ENCODE results near the gene DHPS.

The DHPS gene

GRCh38 chr19:12695096-12695495, 13.4 kb upstream of the DHPS start:
- no peak for TF ChIP-seq CTCF (IDR thresholded peaks at IDR 0.05; ENCODE audit: low read depth, low read length)
- no peak for DNase-seq (ENCODE audit: extremely low read depth, low read depth)

GRCh38 chr19:12694641-12695040, 13.0 kb upstream of the DHPS start:
- DNase-seq (ENCODE audit: extremely low read depth, low read depth): no peak
- TF ChIP-seq CTCF (IDR thresholded peaks at IDR 0.05; ENCODE audit: low read depth, low read length): no peak

- TF ChIP-seq CTCF (IDR thresholded peaks at IDR 0.05; ENCODE audit: low read depth, low read length): no peak
- no peak for DNase-seq (ENCODE audit: extremely low read depth, low read depth)
Measured at GRCh38 chr19:12692960-12693359, 11.3 kb upstream of the DHPS start.

- TF ChIP-seq CTCF (IDR thresholded peaks at IDR 0.05; ENCODE audit: low read depth, low read length): no peak
- DNase-seq (ENCODE audit: extremely low read depth, low read depth): no peak
Measured at GRCh38 chr19:12689581-12690216, 8.0 kb upstream of the DHPS start.

- TF ChIP-seq CTCF (IDR thresholded peaks at IDR 0.05; ENCODE audit: low read depth, low read length): no peak
- no peak for DNase-seq (ENCODE audit: extremely low read depth, low read depth)
Measured at GRCh38 chr19:12689012-12689411, 7.3 kb upstream of the DHPS start.

GRCh38 chr19:12687496-12688196, 6.0 kb upstream of the DHPS start, which contains the start of gene GNG14:
Gene GNG14, plus strand, starts transcription at chr19:12687998. Its CDS starts 51 bp downstream, at chr19:12688049.
- no peak for DNase-seq (ENCODE audit: extremely low read depth, low read depth)
- TF ChIP-seq CTCF (IDR thresholded peaks at IDR 0.05; ENCODE audit: low read depth, low read length): no peak

- no peak for DNase-seq (ENCODE audit: extremely low read depth, low read depth)
Measured at GRCh38 chr19:12685831-12686230, 4.2 kb upstream of the DHPS start.

More at GRCh38 chr19:12685831-12686230, 4.2 kb upstream of the DHPS start:
- TF ChIP-seq CTCF (IDR thresholded peaks at IDR 0.05; ENCODE audit: low read depth, low read length): no peak

Measured in AG09319 (cell line).